NCI-H526 treated with DMSO at 0.1 percent for 48 hours (cell line): ENCODE measurements around the gene EDA.

ENCODE experiments used
- DNase-seq: peaks from one replicate; lab custom pipeline; 2025; lab: John Stamatoyannopoulos, UW

Gene EDA

DNA sequence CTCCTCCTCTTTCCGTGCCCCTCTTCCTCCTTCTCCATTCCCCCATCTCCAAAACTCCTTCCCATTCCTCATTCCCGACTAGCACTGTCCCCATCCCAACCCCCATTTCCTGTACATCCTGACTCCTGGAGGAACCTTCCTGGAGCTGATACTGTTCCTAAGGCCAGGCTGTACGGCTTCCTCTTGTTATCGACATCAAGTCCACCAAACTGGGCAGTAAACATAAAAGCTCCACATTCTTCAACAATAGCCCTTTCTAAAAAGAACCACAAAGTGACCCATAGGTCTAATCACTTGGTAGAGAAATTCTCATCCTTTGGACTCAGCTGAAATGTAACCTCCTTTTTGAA is 410.9 kb downstream of the EDA start:
- no peak for DNase-seq

- DNase-seq, result no peak
Observed at GRCh38 chrX:70029863-70030262, 413.9 kb downstream of the EDA start.

- peak; percentile 37 for DNase-seq
Observed at GRCh38 chrX:70030301-70030767, 414.4 kb downstream of the EDA start.

- no peak for DNase-seq
Observed at GRCh38 chrX:70032792-70033191, 416.9 kb downstream of the EDA start.

GRCh38 chrX:70033348-70034051 is 417.6 kb downstream of the EDA start:
- DNase-seq, result no peak

- DNase-seq, result no peak
Observed at GRCh38 chrX:70034646-70035045, 418.7 kb downstream of the EDA start.

DNA sequence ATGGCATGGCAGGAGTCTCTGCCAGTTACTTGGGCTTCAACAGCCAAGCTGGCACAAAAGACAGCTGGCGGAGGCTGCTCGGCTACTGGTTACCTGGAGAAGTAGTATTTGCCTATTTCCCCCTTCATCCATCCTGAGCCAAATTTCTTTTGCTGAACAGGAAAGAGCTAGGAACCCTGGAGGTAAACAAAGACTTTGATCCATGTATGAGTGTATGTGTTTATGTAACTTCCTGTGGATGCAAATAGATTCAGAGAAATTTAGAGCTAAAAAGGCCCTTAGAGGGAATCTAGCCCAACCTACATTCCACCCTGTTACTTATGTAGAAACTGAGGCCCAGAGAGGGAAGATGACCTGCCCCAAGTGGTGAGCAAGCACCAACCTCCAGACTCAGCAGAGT is 422.6 kb downstream of the EDA start:
- no peak for DNase-seq

- DNase-seq, result no peak
Observed at GRCh38 chrX:70038951-70039350, 423.0 kb downstream of the EDA start.

- DNase-seq, result no peak
Observed at GRCh38 chrX:70039758-70040157, 423.8 kb downstream of the EDA start.

- no peak for DNase-seq
Observed at GRCh38 chrX:70041993-70042392, 426.1 kb downstream of the EDA start.

DNA sequence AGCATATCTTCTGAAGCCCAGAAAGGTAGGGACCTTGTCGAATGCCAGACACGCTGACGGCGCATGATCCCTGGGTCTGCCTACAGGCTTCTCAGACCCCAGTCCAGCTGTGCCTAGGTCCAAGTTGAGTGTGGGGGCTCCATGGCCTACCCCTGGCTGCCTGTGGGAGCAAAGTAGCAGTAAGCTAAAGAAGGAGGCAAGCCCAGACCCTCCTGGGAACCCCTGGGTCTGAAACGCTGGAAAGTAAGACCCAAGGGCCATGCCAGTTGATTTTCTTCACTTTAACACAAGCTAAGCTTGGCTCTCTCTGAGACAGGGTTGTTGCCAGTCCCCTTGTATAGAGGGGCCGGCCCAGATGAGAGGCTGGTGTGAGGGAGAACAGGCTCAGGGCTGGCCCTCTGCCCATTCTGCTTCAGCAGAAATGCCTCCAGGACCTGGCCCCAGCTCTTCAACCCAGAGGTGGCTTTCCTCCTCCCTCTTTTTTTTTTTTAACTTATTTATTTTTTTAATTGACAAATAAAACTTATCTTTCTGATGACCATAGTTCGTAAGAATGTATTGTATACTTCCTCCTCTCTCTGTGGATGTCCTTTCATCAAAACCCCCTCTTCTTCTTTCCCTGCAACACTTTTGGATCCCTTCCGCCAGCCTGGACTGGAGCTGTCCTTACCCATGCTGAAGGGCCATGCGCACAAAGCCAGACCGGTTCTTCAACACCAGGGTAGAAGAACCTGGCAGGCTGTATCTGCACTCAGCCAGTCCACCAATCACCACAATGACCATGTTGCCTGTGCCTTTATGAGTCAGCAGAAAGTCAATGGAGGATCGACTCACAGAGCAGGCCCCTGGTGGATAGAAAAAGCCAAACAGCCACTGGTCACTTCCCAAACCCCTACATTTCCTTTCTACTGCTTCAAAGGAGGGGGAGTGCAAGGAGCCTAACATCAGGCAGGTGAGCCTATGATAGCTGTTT is 426.8 kb downstream of the EDA start:
- DNase-seq, result no peak

DNA sequence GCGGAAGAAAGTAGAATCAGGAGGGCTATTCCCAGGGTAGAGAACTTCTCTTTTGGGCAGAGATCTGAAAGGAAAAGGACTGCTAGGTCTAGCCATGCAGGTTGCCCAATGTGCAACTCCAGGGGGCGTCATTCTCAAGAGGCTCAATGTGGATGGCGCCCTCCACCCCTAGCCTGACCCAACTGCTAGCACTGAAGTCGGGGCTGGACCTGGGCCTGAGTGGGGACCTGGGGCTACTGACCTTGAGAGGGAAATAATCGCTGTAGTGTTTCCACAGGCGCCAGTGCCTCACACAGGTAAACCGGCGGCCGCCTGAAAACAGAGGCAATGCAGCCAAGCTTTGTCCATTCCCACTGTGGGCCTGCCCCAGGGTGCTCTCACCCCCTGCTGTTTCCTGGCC is 427.8 kb downstream of the EDA start:
- no peak for DNase-seq

DNA sequence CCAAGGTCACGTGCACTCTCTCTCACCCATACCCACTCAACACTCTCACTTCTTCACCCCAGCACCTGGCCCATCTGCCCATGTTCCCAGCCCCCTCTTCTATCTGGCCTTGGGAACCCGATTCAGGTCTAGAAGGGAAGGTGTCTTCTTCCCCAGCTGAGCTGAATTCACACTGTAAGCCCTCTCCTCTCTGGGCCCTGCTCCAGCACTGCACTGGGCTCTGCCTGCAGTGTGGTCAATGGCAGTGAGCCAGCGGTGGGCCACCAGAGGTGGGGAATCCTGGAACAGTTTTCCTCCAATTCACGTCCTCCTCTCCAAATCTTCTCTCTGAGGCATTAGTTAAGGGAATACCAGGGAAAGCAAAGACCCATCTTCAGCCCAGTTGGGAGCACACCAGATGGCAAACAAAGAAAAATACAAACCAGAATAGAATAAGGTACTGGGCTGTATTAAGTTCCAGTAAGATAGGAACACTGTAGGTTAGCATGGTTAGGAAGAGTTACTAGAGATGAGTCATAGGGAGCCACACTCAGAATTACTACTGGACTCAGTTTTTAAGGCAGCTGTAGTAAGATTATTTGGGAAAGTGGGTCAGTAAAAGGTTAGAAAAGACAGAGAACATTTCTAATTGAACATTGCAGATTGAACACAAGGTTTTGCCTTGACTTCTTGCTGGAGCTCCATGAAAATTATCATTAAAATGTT is 428.8 kb downstream of the EDA start:
- no peak for DNase-seq

GRCh38 chrX:70046978-70047377 is 431.1 kb downstream of the EDA start:
- no peak for DNase-seq

DNA sequence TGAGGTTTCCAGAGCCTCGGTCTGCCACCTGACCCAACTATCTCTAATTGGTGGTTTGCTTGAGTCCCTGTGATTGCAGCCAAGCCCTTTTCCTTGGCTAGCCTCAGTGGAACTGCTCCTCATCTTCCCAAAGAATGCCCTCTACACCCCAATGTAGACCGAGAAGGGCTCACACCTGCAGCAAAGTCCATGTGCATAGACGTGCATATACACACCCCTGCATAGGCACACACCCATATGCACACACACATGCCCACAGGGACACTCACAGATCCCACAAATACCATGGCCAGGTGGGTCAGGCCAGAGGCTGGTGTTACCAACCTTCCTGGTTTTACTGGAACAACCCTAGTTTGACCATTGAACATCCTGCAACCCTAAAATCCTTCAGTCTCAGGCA is 433.5 kb downstream of the EDA start:
- DNase-seq, result no peak

- no peak for DNase-seq
Observed at GRCh38 chrX:70049925-70050324, 434.0 kb downstream of the EDA start, which contains the start of gene AWAT2. Gene AWAT2, minus strand, starts transcription at chrX:70049938. Its CDS starts 6 bp downstream, at chrX:70049932.

DNA sequence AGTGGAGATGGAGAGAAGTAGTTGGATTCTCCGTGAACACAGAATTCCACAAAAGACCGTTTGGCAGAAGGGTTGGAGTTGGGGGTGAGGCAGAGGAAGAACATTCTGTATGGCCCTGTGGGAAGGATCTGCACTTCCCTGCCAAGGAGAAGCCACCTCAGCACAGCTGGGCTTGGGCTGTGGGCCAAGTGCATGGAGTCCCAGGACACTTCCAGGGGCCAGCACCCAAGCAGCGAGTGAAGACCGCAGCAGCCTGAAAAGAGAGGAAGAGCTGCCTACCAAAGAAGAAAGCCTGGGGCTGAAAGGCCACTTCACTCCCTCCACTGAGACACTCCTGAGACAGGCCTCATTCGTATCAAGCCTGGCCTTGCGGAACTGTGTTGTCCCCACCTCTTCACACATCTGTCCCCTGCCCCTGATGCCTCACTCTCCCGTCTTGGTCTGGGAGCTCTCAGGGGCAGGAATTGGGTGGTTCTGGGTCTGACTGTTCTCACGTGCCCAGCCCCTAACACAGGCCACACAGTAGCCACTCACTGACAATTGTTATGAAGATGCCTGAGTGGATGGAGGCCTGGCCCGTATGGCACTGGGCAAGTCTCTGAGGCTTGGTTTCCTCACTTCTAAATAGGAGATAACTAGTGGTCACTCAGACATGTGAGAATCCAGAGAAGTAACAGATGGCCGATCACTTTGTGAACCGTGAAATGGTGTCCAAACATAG is 437.1 kb downstream of the EDA start:
- no peak for DNase-seq

DNA sequence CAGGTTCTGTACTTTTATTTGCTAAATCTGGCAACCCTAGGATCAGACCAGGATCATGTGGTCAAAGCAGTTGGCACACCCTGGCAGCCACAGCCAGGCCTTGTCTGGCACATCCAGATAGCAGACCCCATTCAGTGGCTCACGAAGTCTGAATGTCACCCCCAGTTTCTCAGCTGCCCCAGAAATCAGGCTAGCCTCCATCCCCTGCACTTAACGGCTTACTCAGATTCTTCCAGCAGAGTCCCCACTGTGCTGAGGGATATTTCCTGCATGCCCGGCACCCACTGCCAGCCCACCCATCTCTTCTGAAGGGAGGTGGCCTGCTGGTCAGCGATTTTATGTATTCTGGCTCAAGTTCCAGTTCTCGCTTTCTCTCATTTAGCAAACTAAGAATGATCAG is 438.5 kb downstream of the EDA start:
- no peak for DNase-seq

GRCh38 chrX:70062076-70062475 is 446.2 kb downstream of the EDA start, which contains the start of gene OTUD6A:
Gene OTUD6A, plus strand, starts transcription at chrX:70062457. Its CDS starts 68 bp downstream, at chrX:70062525.
- no peak for DNase-seq

DNA sequence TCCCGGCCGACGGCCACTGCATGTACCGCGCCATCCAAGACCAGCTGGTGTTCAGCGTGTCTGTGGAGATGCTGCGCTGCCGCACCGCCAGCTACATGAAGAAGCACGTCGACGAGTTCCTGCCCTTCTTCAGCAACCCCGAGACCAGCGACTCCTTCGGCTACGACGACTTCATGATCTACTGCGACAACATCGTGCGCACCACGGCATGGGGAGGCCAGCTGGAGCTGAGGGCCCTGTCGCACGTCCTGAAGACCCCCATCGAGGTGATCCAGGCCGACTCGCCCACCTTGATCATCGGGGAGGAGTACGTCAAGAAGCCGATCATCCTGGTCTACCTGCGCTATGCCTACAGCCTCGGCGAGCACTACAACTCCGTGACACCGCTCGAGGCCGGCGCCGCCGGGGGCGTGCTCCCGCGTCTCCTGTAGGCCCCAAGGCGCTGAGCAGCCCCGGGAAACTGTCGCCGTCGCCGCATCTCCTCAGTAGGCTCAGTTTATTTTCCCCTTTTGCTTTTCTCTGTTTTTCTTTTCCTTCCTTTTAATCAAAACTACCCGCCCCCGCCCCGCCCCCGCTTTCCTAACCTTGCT is 447.1 kb downstream of the EDA start:
- no peak for DNase-seq

- DNase-seq, result no peak
Observed at GRCh38 chrX:70066646-70067045, 450.7 kb downstream of the EDA start.
